DMS53 (cell line): ENCODE results near the gene PTPRT.

Experiments
- DNase-seq: peaks from one replicate; lab custom pipeline; 2025; lab: John Stamatoyannopoulos, UW

Gene PTPRT

DNA sequence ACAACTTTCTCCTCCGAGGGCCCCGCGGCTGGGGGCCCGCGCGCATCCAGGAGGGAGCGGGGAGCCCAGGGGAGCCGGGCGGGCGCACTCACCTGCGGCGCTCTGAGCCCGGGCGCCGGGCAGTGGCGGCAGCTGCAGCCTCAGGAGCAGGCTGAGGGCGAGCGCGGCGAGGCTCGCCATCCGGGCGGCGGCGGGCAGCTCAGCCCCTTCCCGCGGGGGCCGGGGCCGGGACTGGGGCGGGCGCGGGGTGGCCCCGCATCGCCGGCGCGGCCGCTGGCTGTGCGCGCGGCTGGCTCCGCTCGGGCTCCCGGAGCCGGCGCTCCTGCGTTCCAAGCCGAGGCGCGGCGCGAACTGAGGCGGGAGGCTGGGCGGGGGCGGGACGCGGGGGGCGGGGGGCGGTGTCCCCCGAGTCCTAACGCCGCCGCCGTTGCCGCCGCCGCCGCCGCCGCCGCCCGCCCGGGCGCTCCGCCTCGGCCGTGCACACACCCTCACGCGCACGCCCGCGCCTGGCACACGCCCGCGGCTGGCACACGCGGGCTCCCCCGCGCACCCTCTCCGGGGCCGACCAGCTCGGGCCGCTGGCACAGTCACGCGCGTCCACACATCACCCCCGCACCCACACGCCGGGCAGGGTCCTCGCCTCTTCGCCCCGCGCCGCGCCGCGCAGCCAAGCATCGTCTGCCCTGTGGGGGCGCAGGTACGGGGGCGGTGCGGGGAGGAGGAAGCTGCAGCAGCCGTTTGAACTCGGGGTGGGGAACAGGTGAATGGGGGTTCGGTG is at the start of gene PTPRT:
TSS of gene PTPRT (minus strand) at position 353 of the 778 bp plus-strand sequence. CDS start at position 180, 173 bp downstream.
- DNase-seq = no peak

DNA sequence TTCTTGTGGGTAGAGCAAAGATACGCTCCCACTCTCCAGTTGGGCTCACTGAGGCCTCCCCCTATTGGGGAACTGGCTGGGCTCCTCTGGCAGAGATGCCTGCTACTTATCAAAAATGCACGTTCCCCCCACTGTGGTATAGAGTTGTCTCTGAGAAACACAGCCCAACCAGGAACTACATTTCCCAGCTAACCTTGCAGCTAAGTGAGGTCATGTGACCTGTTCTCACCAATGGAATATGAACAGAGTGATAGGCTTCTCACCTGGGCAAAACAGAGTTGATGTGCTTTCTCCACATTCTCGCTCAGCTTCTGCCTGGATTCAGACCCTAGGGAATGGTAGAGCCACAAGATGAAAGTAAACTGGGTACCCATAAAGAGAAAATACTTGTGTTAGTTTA is 49.1 kb upstream of the PTPRT start:
- DNase-seq = peak; percentile 24

DNA sequence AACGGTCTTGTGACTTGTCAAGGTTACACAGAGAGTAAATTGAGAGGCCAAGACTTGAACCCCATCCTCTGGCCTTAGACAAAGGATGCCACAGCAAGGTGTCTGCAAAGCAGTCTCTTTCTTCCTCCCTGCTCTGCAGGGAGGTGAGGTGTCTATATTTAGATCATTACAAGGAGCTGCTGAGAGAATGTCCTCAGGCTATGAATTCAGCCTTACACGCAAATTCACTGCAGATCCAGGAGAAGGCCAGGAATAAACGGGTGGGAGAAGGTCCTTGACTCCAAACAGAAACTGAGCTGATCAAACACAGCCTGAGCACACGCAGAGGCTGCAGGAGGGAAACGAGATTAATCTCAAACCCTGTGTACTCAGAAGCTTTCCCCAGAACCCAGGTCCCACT is 48.6 kb upstream of the PTPRT start:
- no peak for DNase-seq

DNA sequence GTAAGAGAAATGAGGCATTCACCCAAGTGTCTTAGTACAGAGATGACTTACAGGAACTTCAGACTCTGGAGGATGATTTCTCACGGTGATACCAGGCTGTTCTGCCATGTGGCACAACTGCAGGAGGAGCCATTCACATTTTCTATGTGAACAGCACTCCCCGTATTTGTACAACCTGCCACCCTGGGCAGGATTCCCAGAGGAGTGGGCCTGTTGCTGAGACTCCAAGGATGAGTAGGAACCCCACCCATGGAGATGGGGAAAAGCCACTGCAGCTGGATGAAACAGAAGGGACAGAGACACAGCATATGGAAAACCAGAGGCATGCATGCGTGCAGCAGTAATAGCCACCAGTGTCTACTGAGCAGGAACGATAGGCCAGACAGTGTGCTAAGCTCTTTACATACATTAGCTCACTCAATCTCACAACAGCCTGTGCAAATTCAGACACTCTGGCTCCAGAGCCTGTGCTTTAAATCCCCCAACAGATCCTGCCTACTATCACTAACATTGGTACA is 48.0 kb upstream of the PTPRT start:
- no peak for DNase-seq

DNA sequence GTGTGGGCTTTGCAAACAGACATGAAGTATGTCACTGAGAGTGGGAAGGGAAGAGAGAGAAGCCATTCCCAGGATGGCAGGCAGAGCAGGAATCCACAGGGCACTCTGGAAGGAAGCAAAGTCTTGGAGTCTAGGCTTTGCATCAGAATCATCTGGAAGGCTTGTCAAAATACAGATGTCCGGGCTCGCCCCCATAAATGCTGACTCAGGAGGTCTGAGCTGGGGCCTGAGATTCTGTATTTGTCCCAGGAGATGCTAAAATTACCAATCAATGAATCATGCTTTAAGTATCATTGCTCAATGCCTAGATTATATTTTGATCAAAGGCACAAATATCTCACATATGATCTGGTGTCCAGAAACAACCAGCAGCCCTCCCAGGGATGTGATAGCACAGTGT is 46.3 kb upstream of the PTPRT start:
- no peak for DNase-seq

DNA sequence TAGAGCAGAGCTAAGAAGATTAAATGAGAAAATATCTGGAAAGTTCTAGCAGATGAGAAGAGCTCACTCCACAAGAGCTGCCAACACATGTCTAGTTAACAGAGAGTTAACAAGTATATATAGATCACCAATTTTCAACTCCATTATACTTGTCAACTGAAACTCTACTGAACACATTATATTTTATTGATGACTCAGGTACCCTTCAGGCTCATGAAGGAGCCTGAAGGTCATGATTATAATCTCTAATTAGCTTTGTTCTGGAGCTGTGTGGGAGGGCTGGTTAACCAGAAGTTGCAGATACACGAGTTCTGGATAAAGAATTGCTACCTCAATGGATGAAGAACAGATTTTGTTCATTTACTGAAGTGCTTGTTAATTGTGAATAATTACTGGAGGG is 42.1 kb upstream of the PTPRT start:
- no peak for DNase-seq

DNA sequence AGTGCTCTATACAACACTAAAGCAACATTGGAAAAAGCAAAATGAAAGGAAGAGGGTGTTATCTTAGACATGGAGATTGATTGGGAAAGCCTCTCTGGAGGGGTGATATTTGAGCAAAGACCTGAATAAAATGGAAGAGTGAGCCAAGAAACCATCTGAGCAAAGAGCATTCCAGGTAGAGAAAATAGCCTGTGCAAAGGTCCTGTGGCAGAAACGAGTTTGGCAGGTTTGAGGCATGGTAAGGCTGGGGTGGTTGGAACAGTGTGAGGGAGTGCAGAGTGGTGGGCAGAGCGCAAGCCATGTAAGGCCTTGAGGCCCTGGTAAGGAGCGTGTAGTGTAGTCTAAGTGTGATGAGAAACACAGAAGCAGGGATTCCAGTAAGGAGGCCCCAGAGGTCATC is 40.0 kb upstream of the PTPRT start:
- DNase-seq = no peak

DNA sequence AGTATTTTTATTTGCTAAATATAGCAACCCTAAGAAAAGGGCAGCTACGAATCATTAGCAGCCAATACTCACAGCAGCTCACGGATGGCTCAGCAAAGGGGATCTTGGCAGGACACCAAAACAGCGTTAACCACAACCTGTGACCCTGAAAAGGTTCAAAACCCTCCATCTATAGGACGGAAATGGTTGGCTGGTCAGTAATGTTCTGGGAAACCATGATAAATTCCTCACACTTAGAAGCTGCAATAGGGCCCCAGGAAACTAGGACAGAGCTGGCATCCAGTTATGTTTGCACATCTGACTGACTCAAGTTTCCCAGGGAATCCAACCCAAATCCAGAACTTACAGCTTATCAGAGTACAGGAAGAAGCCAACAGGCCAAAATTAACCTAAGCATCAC is 30.9 kb upstream of the PTPRT start:
- DNase-seq = no peak

DNA sequence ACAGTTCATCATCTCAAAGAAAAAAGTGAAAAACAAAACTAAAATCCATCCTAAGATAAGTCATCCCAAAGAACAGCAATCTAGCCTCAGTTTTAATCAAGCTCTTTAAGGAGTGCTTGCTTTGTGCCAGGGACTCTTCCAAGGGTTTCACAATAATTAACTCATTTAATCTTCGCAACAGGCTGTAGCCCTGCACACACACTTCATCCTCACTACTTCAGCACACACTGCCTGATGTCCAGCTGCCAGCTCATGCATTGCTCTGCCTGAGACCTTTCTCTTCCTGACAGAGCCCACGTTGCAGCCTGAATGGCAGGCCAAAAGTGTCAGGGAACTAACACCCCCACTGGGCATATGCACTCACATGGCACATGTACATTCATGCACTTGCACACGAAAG is 21.2 kb upstream of the PTPRT start:
- DNase-seq = no peak

DNA sequence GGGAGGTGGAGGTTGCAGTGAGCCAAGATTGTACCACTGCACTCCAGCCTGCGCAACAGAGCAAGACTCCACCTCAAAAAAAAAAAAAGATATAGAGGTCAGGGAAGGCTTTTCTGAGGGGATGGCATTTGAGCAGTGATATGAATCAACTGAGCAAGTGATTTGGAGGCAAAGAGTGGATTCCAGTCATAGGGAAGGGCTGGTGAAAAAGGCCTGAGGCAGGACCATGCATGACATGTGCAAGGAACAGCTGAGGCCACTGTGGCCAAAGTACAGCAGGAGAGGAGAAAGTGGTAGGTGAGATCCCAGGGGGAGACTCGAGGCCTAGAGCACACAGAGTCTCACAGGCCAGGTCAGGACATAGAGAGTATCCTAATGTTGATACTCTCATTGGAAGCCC is 20.1 kb upstream of the PTPRT start:
- no peak for DNase-seq

DNA sequence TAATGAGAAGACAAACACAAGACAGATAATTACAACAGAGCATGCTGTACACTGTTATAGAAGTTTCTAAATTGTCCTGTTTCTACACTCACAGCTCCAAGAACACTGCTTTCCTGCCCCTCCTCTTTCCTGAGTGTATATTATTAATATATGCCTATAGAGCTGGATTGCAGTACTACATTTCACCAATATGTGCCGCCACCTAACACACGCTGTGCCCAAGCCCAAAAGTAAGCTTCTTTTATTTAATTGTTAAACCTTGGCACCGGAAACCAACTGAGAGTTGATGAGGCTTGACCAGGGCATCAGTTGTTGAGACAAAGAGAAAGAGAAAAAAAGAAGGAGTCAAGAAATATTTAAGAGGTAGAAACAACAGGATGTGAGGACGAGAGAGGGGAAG is 16.0 kb upstream of the PTPRT start:
- no peak for DNase-seq

DNA sequence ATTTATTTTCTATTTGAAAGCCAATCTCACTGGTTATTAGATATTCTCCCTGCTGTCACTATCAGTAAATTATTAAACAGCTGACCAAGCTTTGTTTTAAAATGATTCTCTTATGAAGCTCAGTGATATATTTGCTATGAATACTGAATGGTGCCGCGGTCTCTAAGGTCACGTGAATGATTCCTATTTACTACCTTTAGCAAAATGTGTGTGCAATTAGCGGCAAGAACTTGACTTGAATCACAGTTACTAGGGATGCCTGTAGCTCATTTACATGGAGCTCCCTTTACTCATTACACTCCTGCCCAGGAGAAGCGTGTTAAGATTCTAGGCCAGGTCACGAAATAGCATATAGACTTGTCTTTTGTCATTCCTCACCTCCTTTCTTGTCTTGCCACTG is 12.4 kb upstream of the PTPRT start:
- no peak for DNase-seq

DNA sequence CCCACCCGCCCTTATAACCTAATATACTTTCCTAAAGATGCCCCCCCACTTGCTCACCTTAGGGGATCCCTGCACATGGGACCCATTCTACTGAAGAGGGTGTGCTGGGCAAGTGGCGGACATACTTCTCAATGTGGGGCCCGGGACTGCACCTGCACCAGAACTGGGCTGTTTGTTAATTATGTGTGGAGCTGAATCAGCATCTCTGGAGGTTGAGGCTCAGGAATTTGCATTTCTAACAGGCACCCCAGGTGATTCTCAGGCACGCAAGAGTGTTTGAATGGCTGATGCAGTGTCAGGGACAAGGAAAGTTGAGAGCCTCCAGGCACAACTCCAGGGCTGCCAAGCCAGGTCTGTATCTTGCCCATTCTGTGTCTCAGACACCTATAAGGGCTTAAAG is 8.9 kb upstream of the PTPRT start:
- DNase-seq = no peak

DNA sequence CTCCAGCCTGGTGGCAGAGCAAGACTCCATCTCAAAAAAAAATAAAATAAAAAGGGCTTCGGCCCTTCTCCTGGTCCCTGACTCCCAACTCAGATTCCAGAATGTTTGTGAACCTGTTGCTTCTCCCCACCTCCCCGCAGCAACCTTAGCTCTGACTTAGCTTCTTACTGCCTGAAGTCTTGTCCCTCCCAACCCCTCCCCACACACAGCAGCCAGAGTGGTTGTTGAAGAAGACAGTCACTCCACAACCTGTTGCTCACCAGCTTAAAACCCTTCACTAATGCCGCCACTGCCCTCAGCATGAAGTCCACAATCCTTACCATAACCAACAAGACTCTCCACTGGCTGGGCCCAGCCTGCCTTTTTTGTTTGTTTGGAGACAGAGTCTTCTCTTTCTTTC is 6.5 kb upstream of the PTPRT start:
- no peak for DNase-seq

DNA sequence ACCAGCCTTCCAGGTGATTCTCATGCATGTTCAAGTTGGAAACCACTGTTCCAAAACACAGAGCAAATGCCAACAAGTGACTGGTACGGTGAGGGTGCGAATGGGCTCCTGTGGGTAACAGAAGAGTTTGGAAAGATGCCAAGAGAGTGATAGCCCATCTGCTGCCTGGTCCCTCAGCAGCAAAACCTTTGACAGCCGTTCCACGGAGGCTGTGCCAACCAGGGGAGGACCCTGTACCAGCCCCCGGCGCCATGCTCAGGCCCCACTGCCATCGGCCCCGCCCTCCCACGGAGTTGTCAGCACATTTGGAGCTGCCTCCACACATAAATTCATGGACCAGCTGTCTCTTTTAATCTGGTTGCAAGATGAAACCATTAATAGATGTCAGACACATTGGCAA is 4.4 kb upstream of the PTPRT start:
- DNase-seq = no peak

DNA sequence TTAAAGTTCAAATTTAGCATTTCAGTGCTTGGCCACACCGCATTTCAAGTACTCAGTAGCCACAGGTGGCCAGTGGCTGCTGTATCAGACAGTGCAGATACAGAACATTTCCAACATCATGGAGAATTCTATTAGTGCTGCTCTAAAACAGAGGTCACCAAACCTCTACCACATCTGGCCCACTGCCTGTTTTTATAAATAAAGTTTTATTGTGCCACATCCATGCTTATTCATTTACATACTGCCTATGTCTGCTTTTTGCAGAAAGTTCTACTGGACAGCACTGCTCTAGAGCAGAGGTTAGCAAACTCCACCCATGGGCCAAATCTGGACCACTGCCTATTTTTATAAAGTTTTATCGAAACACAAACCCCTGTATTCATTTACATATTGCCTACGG is 3.7 kb upstream of the PTPRT start:
- DNase-seq = no peak

DNA sequence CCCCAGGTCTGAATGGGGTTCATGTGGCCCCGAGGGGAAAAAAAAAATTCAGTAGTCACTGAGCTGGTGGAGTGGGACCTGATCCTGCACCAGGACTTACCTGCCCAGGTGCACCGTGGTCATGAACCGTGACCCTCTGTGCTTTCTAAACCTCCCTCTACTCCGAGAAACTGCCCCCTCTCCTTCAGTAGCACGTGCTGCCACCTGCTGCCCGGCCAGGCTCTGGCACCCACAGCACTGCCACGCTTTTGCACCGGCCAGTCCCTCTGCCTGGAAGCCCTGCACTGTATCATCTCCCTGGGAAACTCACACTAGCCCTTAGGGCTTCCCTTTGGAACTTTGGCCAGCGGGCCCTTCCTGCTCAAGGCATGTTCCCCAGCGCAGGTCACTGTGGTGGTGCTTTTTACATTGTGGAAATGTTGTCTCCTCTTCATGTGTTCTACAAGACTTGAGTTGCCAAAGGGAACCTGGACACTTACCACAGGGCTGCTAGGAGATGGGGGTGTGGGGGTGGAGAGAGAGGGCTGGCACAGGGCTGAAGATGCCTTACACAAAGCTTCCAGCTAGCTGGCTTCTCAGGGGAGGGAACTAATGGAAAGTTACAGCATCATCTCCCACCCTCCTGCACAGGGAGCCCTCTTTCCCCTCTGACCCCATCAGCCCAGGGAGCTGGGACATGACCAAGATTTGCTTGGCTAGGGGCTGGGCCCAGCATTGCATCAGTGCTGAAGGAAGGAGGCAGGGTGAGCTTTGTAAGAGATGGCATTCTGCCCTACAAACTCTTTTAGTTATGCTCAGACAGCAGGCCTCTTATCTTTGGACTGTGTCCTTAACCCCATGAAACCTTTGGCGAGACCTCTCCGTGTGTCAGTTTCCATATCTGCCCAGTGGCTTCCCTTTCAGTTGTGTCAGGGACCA is 2.5 kb upstream of the PTPRT start:
- peak; percentile 47 for DNase-seq

DNA sequence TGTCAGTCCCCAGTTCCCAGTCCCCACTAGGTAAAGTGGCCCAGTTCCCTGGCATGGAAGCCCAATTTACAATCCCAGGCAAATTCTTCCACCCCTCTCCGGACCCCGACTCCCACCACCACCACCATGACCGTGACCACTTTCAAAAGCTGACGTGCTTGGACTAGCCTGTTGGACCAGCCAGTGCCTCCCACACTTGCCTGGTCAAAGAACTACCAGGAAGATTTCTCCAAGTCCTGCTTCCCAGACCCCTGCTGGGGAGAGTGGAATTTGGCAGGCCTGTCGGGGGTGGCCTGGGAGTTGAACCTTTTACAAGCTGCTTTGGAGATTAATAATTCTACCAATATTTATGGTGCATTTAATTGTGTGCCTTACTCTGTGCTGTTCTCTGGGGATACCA is 1.4 kb upstream of the PTPRT start:
- no peak for DNase-seq

DNA sequence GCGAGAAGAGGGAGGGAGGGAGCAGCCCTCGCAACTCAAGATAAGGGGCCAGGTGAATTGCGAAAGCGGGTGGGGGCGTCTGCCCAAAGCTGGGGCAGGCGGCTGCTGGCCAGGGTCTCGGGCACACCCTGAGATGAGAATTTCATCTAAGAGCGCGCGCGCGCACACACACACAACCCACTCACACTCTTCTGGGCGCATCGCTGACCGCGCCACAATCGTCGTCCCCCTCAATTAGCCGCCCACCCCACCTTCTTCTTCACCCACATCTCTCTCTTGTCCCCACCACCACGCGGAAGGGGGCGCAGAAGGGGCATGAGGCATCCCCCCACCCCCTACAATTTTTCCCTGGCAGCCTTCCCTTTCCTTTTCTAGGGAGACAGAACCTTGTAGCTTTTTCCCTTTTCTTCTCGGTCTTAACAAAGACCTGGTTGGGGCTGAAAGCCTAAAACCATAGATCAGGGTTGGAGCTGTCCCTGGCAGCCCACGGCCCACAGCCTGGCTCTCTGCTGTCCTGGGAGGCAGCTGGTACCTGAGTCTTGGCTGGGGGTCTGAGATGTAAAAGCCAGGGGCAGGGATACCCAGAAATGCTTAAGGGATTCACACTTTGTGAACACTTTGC is 737 bp upstream of the PTPRT start:
- DNase-seq = no peak

DNA sequence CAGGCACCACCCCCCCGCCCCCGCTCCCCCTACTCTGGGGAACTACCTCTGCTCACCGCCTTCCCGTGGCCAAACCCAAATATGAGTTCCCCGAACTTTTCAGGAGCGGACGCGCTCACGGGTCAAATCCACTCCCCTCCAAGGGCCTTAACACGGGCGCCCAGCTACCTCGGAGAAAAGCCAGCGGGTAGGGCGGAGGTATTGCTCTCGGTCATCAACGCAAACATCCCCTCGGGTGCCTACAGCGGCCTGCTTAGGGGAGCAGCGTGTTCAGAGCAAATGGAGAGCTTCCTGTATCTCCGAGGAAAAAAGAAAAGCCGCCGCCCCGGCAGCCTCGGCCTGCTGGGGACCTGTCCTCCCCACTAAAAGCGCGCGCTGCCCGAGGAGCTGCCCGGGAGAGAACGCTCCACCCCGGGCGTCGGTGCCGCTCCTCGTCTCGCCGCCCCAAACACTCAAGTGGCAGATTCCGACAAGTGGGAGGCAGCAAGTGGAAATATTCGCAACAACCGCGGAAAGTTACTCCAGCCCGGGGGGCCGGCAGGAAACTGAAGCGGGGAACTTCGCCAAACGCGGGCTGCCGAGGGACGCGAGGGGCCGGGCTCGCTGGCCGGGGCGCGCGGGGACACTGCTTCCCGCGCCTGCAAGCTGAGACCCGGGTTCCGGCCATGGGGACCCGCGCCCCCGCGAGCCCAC is 699 bp downstream of the PTPRT start:
- no peak for DNase-seq

DNA sequence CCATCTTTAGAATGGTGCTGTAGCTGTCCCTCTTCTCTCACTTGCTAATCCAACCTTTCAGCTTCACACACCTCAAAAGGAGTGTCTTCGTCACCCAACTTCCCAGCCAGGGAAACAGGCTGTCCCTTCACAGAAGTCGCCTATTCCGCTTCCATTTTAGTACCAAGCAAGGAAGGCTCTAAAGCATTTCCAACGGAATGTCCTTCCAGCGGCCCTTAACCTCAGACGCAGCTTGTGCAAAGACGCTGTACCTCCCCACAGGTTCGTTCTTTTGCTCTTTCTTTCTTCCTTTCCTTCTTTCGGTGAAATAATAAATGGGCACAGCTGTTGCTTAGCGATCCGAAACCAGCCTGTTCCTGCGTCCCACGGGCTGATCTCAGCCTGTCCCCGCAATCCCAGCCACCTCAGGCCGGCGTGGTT is 1.5 kb downstream of the PTPRT start:
- no peak for DNase-seq
